Endothelial cell of umbilical vein (primary cell): ENCODE data around the gene ARHGEF7. TPM values are rescaled to one million over a fixed set of nuclear protein-coding genes. Genes with fewer than 3 reads are reported as not detected.

Source experiments
- BruUV-seq: library from RNA; stranded (reverse); fragments of 400-500 nt; replicated peaks from 2 replicates; lab custom pipeline; 2021; lab: Mats Ljungman, UMichigan
- CTCF ChIA-PET: fragments of 300-600, 350-600 bp; sonication (Branson Sonifier 250); formaldehyde crosslinking; loops from one replicate; lab custom pipeline; 2021; ENCODE audit warnings: antibody characterized with exemption, inconsistent platforms; lab: Charles Lee
- POLR2A ChIA-PET: fragments of 300-600, 350-600 bp; sonication (Branson Sonifier 250); formaldehyde crosslinking; loops from one replicate; lab custom pipeline; 2021; ENCODE audit warnings: antibody characterized with exemption, inconsistent platforms; lab: Charles Lee
- DNase-seq: peaks from one replicate; pipeline ENCODE4 v3.0.0-alpha.2; 2011; ENCODE audit warnings: low read depth, low spot score
- FAIRE-seq: peaks from 2 replicates; lab custom pipeline; 2011; peaks lifted over from hg19 to GRCh38; lab: Jason Lieb, UNC
- H2AFZ ChIP-seq: 2 replicates; pipeline ENCODE4 v1.6.0; 2012; ENCODE audit warnings: low read depth, low read length, control low read depth, inconsistent platforms
- H3K27ac ChIP-seq: 2 replicates; pipeline ENCODE4 v1.5.1; 2011; ENCODE audit warnings: low read depth, mild to moderate bottlenecking, control low read depth, low read length, moderate library complexity; ENCODE audit not compliant: insufficient read depth
- H3K27me3 ChIP-seq, 2 experiments: 2 replicates each; pipeline versions ENCODE4 v1.6.0 to v1.6.1; 2011; ENCODE audit warnings: low read length in 2 of 2, mixed read lengths in 1 of 2; ENCODE audit not compliant: control insufficient read depth in 2 of 2, insufficient read depth in 2 of 2
- H3K36me3 ChIP-seq, 2 experiments: 2 replicates in 1 of 2; 3 replicates in 1 of 2; pipeline ENCODE4 v1.5.1; 2011; ENCODE audit warnings: low read length in 2 of 2, mild to moderate bottlenecking in 1 of 2, moderate library complexity in 1 of 2; ENCODE audit not compliant: control insufficient read depth in 2 of 2, insufficient read depth in 2 of 2; ENCODE audit errors: extremely low read depth in 1 of 2
- H3K4me1 ChIP-seq: 3 replicates; pipeline ENCODE4 v1.5.1; 2011; ENCODE audit warnings: mild to moderate bottlenecking, low read length; ENCODE audit not compliant: control insufficient read depth, insufficient read depth; ENCODE audit errors: extremely low read depth
- H3K4me2 ChIP-seq: 2 replicates; pipeline ENCODE4 v1.6.1; 2011; ENCODE audit warnings: low read length, control low read depth, mixed read lengths; ENCODE audit not compliant: insufficient read depth
- H3K4me3 ChIP-seq, 3 experiments: fragments of 200-600 bp in 1 of 3; sonication (generic), shearing (Covaris generic) in 1 of 3; replicated peaks in 1 of 3; 2 replicates each; pipeline ENCODE4 v1.5.1; 2011 to 2016; ENCODE audit warnings: control low read depth in 3 of 3, low read length in 3 of 3, mild to moderate bottlenecking in 2 of 3, inconsistent platforms in 1 of 3, low read depth in 1 of 3, moderate library complexity in 1 of 3; ENCODE audit not compliant: insufficient read depth in 1 of 3
- H3K79me2 ChIP-seq: 2 replicates; pipeline ENCODE4 v1.6.0; 2012; ENCODE audit warnings: low read length, inconsistent platforms; ENCODE audit not compliant: control insufficient read depth, insufficient read depth
- H3K9ac ChIP-seq: replicated peaks from 2 replicates; pipeline ENCODE3; 2011; ENCODE audit warnings: low read length, control low read depth; ENCODE audit not compliant: insufficient read depth; ENCODE audit errors: extremely low read depth
- H3K9me1 ChIP-seq: replicated peaks from 3 replicates; pipeline ENCODE4 v1.6.0; 2011; ENCODE audit warnings: mild to moderate bottlenecking, low read length; ENCODE audit not compliant: control insufficient read depth, insufficient read depth; ENCODE audit errors: extremely low read depth
- H3K9me3 ChIP-seq: replicated peaks from 2 replicates; pipeline ENCODE4 v1.5.1; 2012; ENCODE audit warnings: low read length, inconsistent platforms; ENCODE audit not compliant: control insufficient read depth, insufficient read depth
- H4K20me1 ChIP-seq: replicated peaks from 2 replicates; pipeline ENCODE3; 2011; ENCODE audit warnings: mild to moderate bottlenecking, low read length; ENCODE audit not compliant: control insufficient read depth, insufficient read depth; ENCODE audit errors: extremely low read depth
- EZH2 ChIP-seq: IDR thresholded peaks from 2 replicates; pipeline ENCODE4 v1.6.1; 2012; ENCODE audit warnings: borderline replicate concordance, low read depth, mild to moderate bottlenecking, moderate library complexity, low read length, inconsistent platforms; ENCODE audit not compliant: severe bottlenecking
- FOS ChIP-seq: IDR thresholded peaks from 2 replicates; pipeline ENCODE4 v1.6.1; 2011; ENCODE audit warnings: mild to moderate bottlenecking, low read length, moderate library complexity, borderline replicate concordance; ENCODE audit not compliant: insufficient read depth
- GATA2 ChIP-seq: IDR thresholded peaks from 2 replicates; pipeline ENCODE4 v1.7.0; 2011; ENCODE audit warnings: low read depth, mild to moderate bottlenecking, moderate library complexity, mixed read lengths, low read length; ENCODE audit not compliant: insufficient read length, insufficient read depth
- JUN ChIP-seq: IDR thresholded peaks from 2 replicates; pipeline ENCODE4 v1.6.1; 2011; ENCODE audit warnings: borderline replicate concordance, low read depth; ENCODE audit not compliant: insufficient read length, insufficient read depth
- MYC ChIP-seq: IDR thresholded peaks from one replicate; pipeline ENCODE4 v1.6.1; 2011; ENCODE audit warnings: mild to moderate bottlenecking, low read depth, low read length
- POLR2A ChIP-seq: IDR thresholded peaks from 2 replicates; pipeline ENCODE4 v1.6.1; 2012; ENCODE audit warnings: low read depth, mild to moderate bottlenecking, control low read depth, low read length
- POLR2AphosphoS5 ChIP-seq: IDR thresholded peaks from 2 replicates; pipeline ENCODE4 v1.6.1; 2012; ENCODE audit warnings: low read depth, mild to moderate bottlenecking, control low read depth, low read length, moderate library complexity; ENCODE audit not compliant: insufficient read depth
- dilution Hi-C: fragments of 300-500 bp; cut with MboI; formaldehyde crosslinking; loops from one replicate; pipeline ENCODE4 v1.15.0; 2019; ENCODE audit warnings: low sequenced_read_pairs; ENCODE audit not compliant: extremely low pct_ligation_motif_present
- intact Hi-C: fragments of 100-400 bp; cut with micrococcal nuclease; formaldehyde crosslinking; loops from one replicate; pipeline ENCODE4 v1.10.0; 2022
- polyA plus RNA-seq, 4 experiments: library from polyadenylated mRNA; depleted of rRNA in 3 of 4; stranded (reverse) in 3 of 4; unstranded in 1 of 4; fragments of >200 nt; gene quantifications; 2 replicates each; pipeline versions ENCODE4 v1.2.1 to v1.2.3, GENCODE V29; 2011 to 2012; ENCODE audit warnings: missing spikeins in 1 of 4
- total RNA-seq: library from RNA; stranded (reverse); gene quantifications from 2 replicates; pipeline ENCODE4 v1.2.3, GENCODE V29; 2021
- TF ChIP-seq, protein P1 (sequence below): IDR thresholded peaks from 2 replicates; pipeline ENCODE4 v1.6.1; 2011; ENCODE audit not compliant: insufficient read depth, insufficient read length

ARHGEF7 gene
- total and polyA plus RNA-seq, 2 donors (not counting 3 experiments of a cell fraction or from before 2014, with no cell fraction given): 94.9 to 155 TPM

- H3K4me1 ChIP-seq: no peaks in the 10 kb centered on the region
- no peaks in the 10 kb centered on the region for H4K20me1 ChIP-seq
- H3K27ac ChIP-seq: no peak overlapping the region
- ChIA-PET CTCF (no interaction called here), POLR2A (no interaction called here)
- no peak overlapping the region for H3K4me3 ChIP-seq
- no peak overlapping the region for H3K9ac ChIP-seq
- dilution Hi-C loops (no loop called here), intact Hi-C loops (no loop called here)
- FAIRE-seq (no peak), DNase-seq (no peak)
- H3K36me3 ChIP-seq: peaks cover 6 to 43% of the 10 kb centered on the region in 2 experiments
- H3K27me3 ChIP-seq: no peaks in the 10 kb centered on the region
- no peak overlapping the region for H3K4me2 ChIP-seq
- no peaks in the 10 kb centered on the region for H3K79me2 ChIP-seq
- H3K9me3 ChIP-seq: no peaks in the 10 kb centered on the region
- TF ChIP-seq, protein P1, sequence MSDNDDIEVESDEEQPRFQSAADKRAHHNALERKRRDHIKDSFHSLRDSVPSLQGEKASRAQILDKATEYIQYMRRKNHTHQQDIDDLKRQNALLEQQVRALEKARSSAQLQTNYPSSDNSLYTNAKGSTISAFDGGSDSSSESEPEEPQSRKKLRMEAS: no peak
- TF ChIP-seq JUN: no peak
- TF ChIP-seq EZH2: no peak
- no peak for TF ChIP-seq POLR2A
- no peak for TF ChIP-seq POLR2AphosphoS5
- TF ChIP-seq FOS: no peak
- no peak for TF ChIP-seq MYC
- no peaks in the 10 kb centered on the region for H3K9me1 ChIP-seq
- BruUV-seq: no TSS peak
- H2AFZ ChIP-seq: no peak overlapping the region
Measured at GRCh38 chr13:111292710-111293485, 177.8 kb downstream of the ARHGEF7 start.

GRCh38 chr13:111295886-111296285 lies 180.8 kb downstream of the ARHGEF7 start:
- Histone ChIP-seq H3K4me2 (no peak overlapping the region), H3K9me3 (no peaks in the 10 kb centered on the region), H3K4me1 (no peaks in the 10 kb centered on the region), H3K9ac (no peak overlapping the region), H3K36me3 (peaks cover 7 to 47% of the 10 kb centered on the region in 2 experiments), H3K4me3 (no peak overlapping the region), H3K27me3 (no peaks in the 10 kb centered on the region), H4K20me1 (no peaks in the 10 kb centered on the region), H2AFZ (no peak overlapping the region), H3K79me2 (no peaks in the 10 kb centered on the region), H3K9me1 (no peaks in the 10 kb centered on the region), H3K27ac (no peak overlapping the region)
- DNase-seq: no peak
- no TSS peak for BruUV-seq
- FAIRE-seq: no peak
- intact Hi-C loops (no loop called here), dilution Hi-C loops (no loop called here)
- TF ChIP-seq POLR2AphosphoS5 (no peak), JUN (no peak), GATA2 (no peak), EZH2 (no peak), MYC (no peak), POLR2A (no peak)
- TF ChIP-seq, protein P1: no peak
- ChIA-PET POLR2A (no interaction called here), CTCF (no interaction called here)
